ENCODE results near the gene TMEM14B. TPM values are rescaled to one million over a fixed set of nuclear protein-coding genes. Genes with fewer than 3 reads are reported as not detected.
A peak's percentile ranks its signal among the peaks of the same experiment; 100 is the strongest.

The TMEM14B gene
- total and polyA plus RNA-seq, 9 of the 15 experiments (the other 6 are each of a cell fraction or from before 2014, with no cell fraction given): 174 to 862 (median 263) TPM

GRCh38 chr6:10722820-10723566 lies 24.6 kb upstream of the TMEM14B start, which contains the start of gene TMEM14C (continued):
- TF ChIP-seq, protein P1, sequence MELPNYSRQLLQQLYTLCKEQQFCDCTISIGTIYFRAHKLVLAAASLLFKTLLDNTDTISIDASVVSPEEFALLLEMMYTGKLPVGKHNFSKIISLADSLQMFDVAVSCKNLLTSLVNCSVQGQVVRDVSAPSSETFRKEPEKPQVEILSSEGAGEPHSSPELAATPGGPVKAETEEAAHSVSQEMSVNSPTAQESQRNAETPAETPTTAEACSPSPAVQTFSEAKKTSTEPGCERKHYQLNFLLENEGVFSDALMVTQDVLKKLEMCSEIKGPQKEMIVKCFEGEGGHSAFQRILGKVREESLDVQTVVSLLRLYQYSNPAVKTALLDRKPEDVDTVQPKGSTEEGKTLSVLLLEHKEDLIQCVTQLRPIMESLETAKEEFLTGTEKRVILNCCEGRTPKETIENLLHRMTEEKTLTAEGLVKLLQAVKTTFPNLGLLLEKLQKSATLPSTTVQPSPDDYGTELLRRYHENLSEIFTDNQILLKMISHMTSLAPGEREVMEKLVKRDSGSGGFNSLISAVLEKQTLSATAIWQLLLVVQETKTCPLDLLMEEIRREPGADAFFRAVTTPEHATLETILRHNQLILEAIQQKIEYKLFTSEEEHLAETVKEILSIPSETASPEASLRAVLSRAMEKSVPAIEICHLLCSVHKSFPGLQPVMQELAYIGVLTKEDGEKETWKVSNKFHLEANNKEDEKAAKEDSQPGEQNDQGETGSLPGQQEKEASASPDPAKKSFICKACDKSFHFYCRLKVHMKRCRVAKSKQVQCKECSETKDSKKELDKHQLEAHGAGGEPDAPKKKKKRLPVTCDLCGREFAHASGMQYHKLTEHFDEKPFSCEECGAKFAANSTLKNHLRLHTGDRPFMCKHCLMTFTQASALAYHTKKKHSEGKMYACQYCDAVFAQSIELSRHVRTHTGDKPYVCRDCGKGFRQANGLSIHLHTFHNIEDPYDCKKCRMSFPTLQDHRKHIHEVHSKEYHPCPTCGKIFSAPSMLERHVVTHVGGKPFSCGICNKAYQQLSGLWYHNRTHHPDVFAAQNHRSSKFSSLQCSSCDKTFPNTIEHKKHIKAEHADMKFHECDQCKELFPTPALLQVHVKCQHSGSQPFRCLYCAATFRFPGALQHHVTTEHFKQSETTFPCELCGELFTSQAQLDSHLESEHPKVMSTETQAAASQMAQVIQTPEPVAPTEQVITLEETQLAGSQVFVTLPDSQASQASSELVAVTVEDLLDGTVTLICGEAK (IDR thresholded peaks at IDR 0.05): peak; percentile 81
- TF ChIP-seq, protein P1 (CRISPR knock-in tag; IDR thresholded peaks at IDR 0.05): no peak
- TF ChIP-seq ZNF165 (CRISPR knock-in tag; IDR thresholded peaks at IDR 0.05; ENCODE audit: borderline replicate concordance) (no peak), ZNF232 (CRISPR knock-in tag; IDR thresholded peaks at IDR 0.05) (no peak), PHF20 (IDR thresholded peaks at IDR 0.05; ENCODE audit: partially characterized antibody) (peak; percentile 98), NR0B1 (IDR thresholded peaks at IDR 0.05; ENCODE audit: partially characterized antibody) (no peak), DACH1 (IDR thresholded peaks at IDR 0.05; ENCODE audit: partially characterized antibody) (no peak), CLOCK (CRISPR knock-in tag; IDR thresholded peaks at IDR 0.05; ENCODE audit: borderline replicate concordance) (no peak), ZNF707 (CRISPR knock-in tag; conservative IDR thresholded peaks at IDR 0.05) (no peak), GTF2A2 (tag; IDR thresholded peaks at IDR 0.05) (no peak), MEF2D (tag; conservative IDR thresholded peaks at IDR 0.05; ENCODE audit: low read depth) (no peak), ATF7 (IDR thresholded peaks at IDR 0.05) (peak; percentile 74), U2AF2 (optimal IDR thresholded peaks at IDR 0.05; ENCODE audit: low read depth, low read length) (no peak), HNRNPUL1 (IDR thresholded peaks at IDR 0.05; ENCODE audit: low read length) (no peak), FOXM1 (IDR thresholded peaks at IDR 0.05; ENCODE audit: low read depth) (peak; percentile 79; the same call in 1 of the 2 replicates), FOXM1 (CRISPR knock-in tag; IDR thresholded peaks at IDR 0.05; ENCODE audit: low read depth) (no peak)
